MCF 10A (cell line): ENCODE results near the gene FNTB. TPM values are rescaled to one million over a fixed set of nuclear protein-coding genes. Genes with fewer than 3 reads are reported as not detected.

ENCODE experiments used
- BruUV-seq: library from RNA; stranded (reverse); fragments of 400-500 nt; replicated peaks from 2 replicates; lab custom pipeline; 2021; lab: Mats Ljungman, UMichigan
- CTCF ChIA-PET: fragments of 300-600 bp; sonication (Branson Sonifier 250); formaldehyde crosslinking; extraction: SDS; loops from one replicate; lab custom pipeline; 2021; ENCODE audit warnings: antibody characterized with exemption, inconsistent platforms; lab: Yijun Ruan, JAX
- POLR2A ChIA-PET: fragments of 300-600, 350-650 bp; sonication (Branson Sonifier 250); formaldehyde crosslinking; extraction: SDS; loops from one replicate; lab custom pipeline; 2020; ENCODE audit warnings: antibody characterized with exemption, inconsistent platforms; lab: Yijun Ruan, JAX
- DNase-seq: peaks from one replicate; pipeline ENCODE4 v3.0.0-alpha.2; 2018; ENCODE audit not compliant: unreplicated experiment
- H3K27ac Mint-ChIP-seq: one replicate; pipeline ENCODE4 v1.8.0; 2022; ENCODE audit warnings: mild to moderate bottlenecking, low read depth, mixed read lengths; ENCODE audit not compliant: unreplicated experiment
- H3K27me3 Mint-ChIP-seq: one replicate; pipeline ENCODE4 v1.8.0; 2022; ENCODE audit warnings: mixed read lengths; ENCODE audit not compliant: insufficient read depth, unreplicated experiment
- H3K36me3 Mint-ChIP-seq: one replicate; pipeline ENCODE4 v1.8.0; 2022; ENCODE audit warnings: mild to moderate bottlenecking, moderate library complexity, mixed read lengths; ENCODE audit not compliant: insufficient read depth, unreplicated experiment
- H3K4me1 Mint-ChIP-seq: one replicate; pipeline ENCODE4 v1.8.0; 2022; ENCODE audit warnings: mixed read lengths; ENCODE audit not compliant: insufficient read depth, unreplicated experiment
- H3K4me3 Mint-ChIP-seq: one replicate; pipeline ENCODE4 v1.8.0; 2022; ENCODE audit warnings: mild to moderate bottlenecking, moderate library complexity, mixed read lengths; ENCODE audit not compliant: unreplicated experiment
- H3K9me3 Mint-ChIP-seq: one replicate; pipeline ENCODE4 v1.8.0; 2022; ENCODE audit warnings: mixed read lengths; ENCODE audit not compliant: unreplicated experiment
- intact Hi-C: fragments of 100-400 bp; cut with micrococcal nuclease; formaldehyde crosslinking; loops from 2 replicates; pipeline ENCODE4 v1.14.1; 2022
- total RNA-seq: library from RNA; stranded (reverse); gene quantifications from 2 replicates; pipeline ENCODE4 v1.2.3, GENCODE V29; 2022
- TF ChIP-seq, protein P1 (sequence below): fragments of 200-600 bp; IDR thresholded peaks from one replicate; pipeline ENCODE4 v1.8.0; 2022; ENCODE audit warnings: antibody characterized with exemption, mild to moderate bottlenecking; ENCODE audit not compliant: unreplicated experiment

The FNTB gene
- total RNA-seq, 1 experiment from 2014 or later = 12.2 TPM

DNA sequence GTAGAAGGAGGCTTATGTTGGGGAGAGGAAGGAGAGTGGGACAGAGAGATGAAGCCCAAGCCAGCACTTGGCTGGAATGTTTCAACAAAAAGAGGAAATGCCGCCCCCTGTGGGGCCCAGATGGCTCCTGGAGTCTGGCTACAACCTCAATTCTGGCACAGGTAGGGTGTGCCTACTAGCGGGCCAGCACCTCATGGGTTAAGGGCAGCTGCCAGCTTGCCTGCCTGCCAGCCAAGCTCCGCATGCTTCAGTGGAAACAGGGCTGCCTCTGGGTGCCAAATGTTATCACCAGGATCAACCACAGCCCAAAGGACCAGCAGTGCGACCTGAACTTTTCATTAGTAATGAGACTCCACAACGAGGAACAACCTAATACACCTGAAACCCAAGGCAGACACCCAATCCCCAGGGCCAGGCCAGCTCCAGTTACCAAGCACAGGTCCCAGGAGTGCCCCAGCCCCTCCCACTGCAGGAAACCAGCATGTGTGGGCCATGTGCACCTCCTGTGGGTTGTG lies 25.9 kb upstream of the FNTB start:
- TF ChIP-seq, protein P1, sequence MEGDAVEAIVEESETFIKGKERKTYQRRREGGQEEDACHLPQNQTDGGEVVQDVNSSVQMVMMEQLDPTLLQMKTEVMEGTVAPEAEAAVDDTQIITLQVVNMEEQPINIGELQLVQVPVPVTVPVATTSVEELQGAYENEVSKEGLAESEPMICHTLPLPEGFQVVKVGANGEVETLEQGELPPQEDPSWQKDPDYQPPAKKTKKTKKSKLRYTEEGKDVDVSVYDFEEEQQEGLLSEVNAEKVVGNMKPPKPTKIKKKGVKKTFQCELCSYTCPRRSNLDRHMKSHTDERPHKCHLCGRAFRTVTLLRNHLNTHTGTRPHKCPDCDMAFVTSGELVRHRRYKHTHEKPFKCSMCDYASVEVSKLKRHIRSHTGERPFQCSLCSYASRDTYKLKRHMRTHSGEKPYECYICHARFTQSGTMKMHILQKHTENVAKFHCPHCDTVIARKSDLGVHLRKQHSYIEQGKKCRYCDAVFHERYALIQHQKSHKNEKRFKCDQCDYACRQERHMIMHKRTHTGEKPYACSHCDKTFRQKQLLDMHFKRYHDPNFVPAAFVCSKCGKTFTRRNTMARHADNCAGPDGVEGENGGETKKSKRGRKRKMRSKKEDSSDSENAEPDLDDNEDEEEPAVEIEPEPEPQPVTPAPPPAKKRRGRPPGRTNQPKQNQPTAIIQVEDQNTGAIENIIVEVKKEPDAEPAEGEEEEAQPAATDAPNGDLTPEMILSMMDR = no peak
- H3K4me1 Mint-ChIP-seq = no peaks in the 10 kb centered on the region
- DNase-seq = no peak
- no TSS peak for BruUV-seq
- H3K9me3 Mint-ChIP-seq = no peaks in the 10 kb centered on the region
- ChIA-PET POLR2A (interaction anchor here (1.0 kb wide), 1 partner anchor 26 kb away, joined by 3 read pairs; no protein-coding TSS in a partner anchor), CTCF (interaction anchor here (0.7 kb wide), 2 partner anchors 22 to 95 kb away, joined by 3 read pairs; no protein-coding TSS in a partner anchor)
- intact Hi-C loops = no loop called here
- H3K27me3 Mint-ChIP-seq = no peaks in the 10 kb centered on the region
- H3K4me3 Mint-ChIP-seq = no peak overlapping the region
- H3K36me3 Mint-ChIP-seq = no peaks in the 10 kb centered on the region
- no peak overlapping the region for H3K27ac Mint-ChIP-seq

DNA sequence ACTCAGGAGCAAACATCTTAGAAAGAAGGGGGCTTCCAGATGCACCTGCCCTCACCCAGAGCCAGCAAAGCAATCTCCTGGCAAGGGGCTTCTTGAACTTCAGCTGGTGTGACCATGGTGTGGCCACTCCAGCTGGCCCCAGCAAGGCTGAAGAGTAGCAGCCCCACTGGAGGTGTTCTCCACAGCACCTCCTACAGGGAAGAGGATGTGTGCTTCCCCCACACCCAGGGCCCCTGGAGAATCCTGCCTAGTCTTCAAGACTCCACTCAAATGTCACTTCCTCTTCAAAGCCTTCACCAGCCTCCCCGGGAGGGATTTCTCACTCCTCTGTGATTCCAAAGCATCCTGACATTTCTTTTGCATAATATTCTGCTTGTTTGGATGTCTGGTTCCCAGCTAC lies 23.1 kb upstream of the FNTB start:
- BruUV-seq = no TSS peak
- Mint-ChIP-seq H3K36me3 (no peaks in the 10 kb centered on the region), H3K27ac (no peak overlapping the region), H3K27me3 (no peaks in the 10 kb centered on the region), H3K9me3 (no peaks in the 10 kb centered on the region), H3K4me3 (no peak overlapping the region), H3K4me1 (no peaks in the 10 kb centered on the region)
- intact Hi-C loops = no loop called here
- TF ChIP-seq, protein P1 = no peak
- CTCF ChIA-PET = interaction anchor here (0.6 kb wide), 1 partner anchor 115 kb away, joined by 3 read pairs; no protein-coding TSS in a partner anchor
- POLR2A ChIA-PET = no interaction called here
- DNase-seq = no peak

DNA sequence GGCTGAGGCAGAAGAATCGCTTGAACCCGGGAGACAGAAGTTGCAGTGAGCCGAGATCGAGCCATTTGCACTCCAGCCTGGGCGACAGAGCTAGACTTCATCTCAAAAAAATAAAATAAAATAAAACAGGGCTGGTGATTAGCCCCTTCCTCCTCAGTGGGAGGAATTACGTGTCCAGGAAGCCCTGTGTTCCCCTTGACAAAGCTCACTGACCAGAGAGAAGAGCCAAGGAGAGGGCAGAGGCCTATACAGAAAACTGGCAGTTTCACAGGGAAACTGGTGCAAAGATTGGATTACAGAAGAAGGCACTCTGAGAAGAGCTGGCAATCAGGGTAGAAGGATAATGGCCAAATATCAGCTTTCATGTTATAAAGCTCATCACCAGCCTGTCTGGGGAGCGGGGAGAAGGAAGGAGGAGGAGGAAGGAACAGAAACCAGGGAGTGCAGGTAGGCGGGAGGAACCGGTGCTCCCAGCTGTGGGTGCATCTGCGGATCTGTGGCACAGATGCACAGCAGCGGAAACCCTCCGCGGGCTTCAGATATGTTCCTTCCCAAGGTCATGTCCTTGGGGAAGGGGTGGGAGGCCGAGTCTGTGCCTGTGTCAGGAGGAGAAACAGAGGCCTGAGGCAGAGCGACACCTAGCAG lies 21.2 kb upstream of the FNTB start:
- intact Hi-C loops = no loop called here
- Mint-ChIP-seq H3K36me3 (no peaks in the 10 kb centered on the region), H3K9me3 (no peaks in the 10 kb centered on the region), H3K27me3 (no peaks in the 10 kb centered on the region), H3K27ac (no peak overlapping the region), H3K4me1 (no peaks in the 10 kb centered on the region), H3K4me3 (no peak overlapping the region)
- POLR2A ChIA-PET = interaction anchor here (1.1 to 1.5 kb wide), 2 partner anchors 17 to 21 kb away, joined by 3 read pairs; partner anchors contain the start of gene FNTB
- TF ChIP-seq, protein P1 = no peak
- no peak for DNase-seq
- BruUV-seq = no TSS peak
- CTCF ChIA-PET = interaction anchor here (0.6 to 0.7 kb wide), 2 partner anchors 58 to 1666 kb away, joined by 3 read pairs; no protein-coding TSS in a partner anchor

DNA sequence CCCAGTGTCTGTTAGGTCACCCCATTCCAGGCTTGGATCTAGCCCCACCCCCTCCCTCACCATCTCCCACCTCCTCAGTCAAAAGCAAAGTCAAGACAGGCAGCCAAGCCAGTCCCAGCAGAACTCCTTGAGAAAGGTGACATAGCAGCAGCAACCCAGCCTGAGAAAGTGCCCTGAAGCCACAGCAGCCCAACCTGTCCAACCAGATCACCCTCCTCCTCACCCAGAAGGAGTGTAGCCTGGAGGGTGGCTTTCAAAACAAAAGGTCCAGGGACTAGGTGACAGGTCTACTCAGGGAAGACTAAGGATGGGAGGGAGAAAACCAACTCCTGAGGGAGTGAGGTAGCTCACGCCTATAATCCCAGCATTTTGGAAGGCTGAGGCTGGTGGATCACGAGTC lies 19.7 kb upstream of the FNTB start:
- intact Hi-C loops = no loop called here
- no TSS peak for BruUV-seq
- Mint-ChIP-seq H3K27ac (no peak overlapping the region), H3K9me3 (no peaks in the 10 kb centered on the region), H3K36me3 (no peaks in the 10 kb centered on the region), H3K27me3 (no peaks in the 10 kb centered on the region), H3K4me1 (no peaks in the 10 kb centered on the region), H3K4me3 (no peak overlapping the region)
- no peak for DNase-seq
- POLR2A ChIA-PET = interaction anchor here (0.6 kb wide), 1 partner anchor 430 kb away, joined by 3 read pairs; no protein-coding TSS in a partner anchor
- TF ChIP-seq, protein P1 = no peak
- CTCF ChIA-PET = no interaction called here
